ENCODE data around the gene ZNF853.
"Not testable (repeated sequence)": the region's sequence is repeated elsewhere in the genome, so short reads cannot be mapped to it uniquely, and the experiment has no call there.

The ZNF853 gene

GRCh38 chr7:6576024-6576866 is 39.2 kb upstream of the ZNF853 start:
- DNase-seq (ENCODE audit: extremely low spot score): no peak
- CTCF ChIA-PET: interaction anchor here (1.1 to 8.5 kb wide), 5 partner anchors 11 to 61 kb away, joined by 3 to 69 read pairs (median 6); partner anchors contain the start of gene INTS15
- POLR2A ChIA-PET: no interaction called here
- TF ChIP-seq CTCF (IDR thresholded peaks at IDR 0.05; ENCODE audit: control extremely low read depth, extremely low read depth, low read depth, missing control alignments): no peak

DNA sequence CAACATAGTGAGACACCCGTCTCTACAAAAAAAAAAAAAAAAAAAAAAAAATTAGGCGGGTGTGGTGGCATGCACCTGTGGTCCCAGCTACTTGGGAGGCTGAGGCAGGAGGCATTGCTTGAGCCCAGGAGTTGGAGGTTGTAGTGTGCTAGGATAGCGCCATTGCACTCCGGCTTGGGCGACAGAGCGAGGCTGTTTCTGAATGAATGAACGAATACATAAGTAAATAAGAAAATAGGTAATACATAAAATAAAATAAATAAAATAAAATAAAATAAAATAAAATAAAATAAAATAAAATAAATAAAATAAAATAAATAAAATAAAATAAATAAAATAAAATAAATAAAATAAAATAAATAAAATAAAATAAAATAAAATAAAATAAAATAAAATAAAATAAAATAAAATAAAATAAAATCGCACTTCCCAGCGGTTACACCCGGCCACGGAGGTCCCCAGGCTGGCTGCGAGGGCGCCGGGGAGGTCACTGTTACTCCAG is 38.5 kb upstream of the ZNF853 start:
- DNase-seq (ENCODE audit: extremely low spot score); POLR2A ChIA-PET: not testable (repeated sequence)
- CTCF ChIA-PET: interaction anchor here (0.9 to 8.5 kb wide), 4 partner anchors 14 to 63 kb away, joined by 3 to 69 read pairs (median 4); partner anchors contain the start of gene INTS15

- ChIA-PET CTCF (interaction anchor here (0.7 to 8.5 kb wide), 8 partner anchors 10 to 721 kb away, joined by 3 to 69 read pairs (median 3); partner anchors contain the start of gene INTS15), POLR2A (no interaction called here)
- TF ChIP-seq CTCF (IDR thresholded peaks at IDR 0.05; ENCODE audit: control extremely low read depth, extremely low read depth, low read depth, missing control alignments): peak; percentile 3
- peak; percentile 99 for DNase-seq (ENCODE audit: extremely low spot score)
Measured at GRCh38 chr7:6577369-6578113, 37.9 kb upstream of the ZNF853 start, which contains the start of gene ZDHHC4. Gene ZDHHC4, plus strand, starts transcription at chr7:6577454. Its CDS starts 3,108 bp downstream, at chr7:6580562.

- POLR2A ChIA-PET: no interaction called here
- CTCF ChIA-PET: interaction anchor here (0.7 to 8.5 kb wide), 7 partner anchors 11 to 722 kb away, joined by 3 to 69 read pairs (median 3); partner anchors contain the start of gene INTS15
- no peak for TF ChIP-seq CTCF (IDR thresholded peaks at IDR 0.05; ENCODE audit: control extremely low read depth, extremely low read depth, low read depth, missing control alignments)
- no peak for DNase-seq (ENCODE audit: extremely low spot score)
Measured at GRCh38 chr7:6578114-6579084, 37.0 kb upstream of the ZNF853 start.

GRCh38 chr7:6579446-6579845 is 36.0 kb upstream of the ZNF853 start:
- ChIA-PET CTCF (interaction anchor here (2.0 kb wide), 1 partner anchor 11 kb away, joined by 12 read pairs; the partner anchor contains the start of gene INTS15), POLR2A (no interaction called here)
- peak; percentile 24 for TF ChIP-seq CTCF (IDR thresholded peaks at IDR 0.05; ENCODE audit: control extremely low read depth, extremely low read depth, low read depth, missing control alignments)
- DNase-seq (ENCODE audit: extremely low spot score): no peak

DNA sequence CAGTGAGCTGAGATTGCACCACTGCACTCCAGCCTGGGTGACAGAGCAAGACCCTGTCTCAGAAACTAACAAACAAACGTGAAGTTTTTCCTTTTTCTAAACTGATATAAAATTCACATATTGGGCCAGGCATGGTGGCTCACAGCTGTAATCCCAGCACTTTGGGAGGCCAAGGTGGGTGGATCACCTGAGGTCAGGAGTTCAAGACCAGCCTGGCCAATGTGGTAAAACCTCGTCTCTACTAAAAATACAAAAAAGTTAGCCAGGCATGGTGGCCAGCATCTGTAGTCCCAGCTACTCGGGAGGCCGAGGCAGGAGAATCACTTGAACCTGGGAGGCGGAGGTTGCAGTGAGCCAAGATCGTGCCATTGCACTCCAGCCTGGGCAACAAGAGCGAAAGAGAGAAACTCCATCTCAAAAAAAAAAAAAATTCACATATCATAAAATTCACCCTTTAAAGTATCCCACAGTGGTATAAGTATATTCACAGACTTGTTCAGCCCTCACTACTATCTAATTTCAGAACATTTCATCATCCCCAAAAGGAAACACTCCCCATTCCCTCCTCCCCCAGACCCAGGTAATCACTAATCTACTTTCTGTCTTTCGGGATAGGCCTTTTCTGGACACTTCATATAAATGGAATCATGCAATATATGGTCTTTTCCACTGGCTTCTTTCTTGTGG is 29.5 kb upstream of the ZNF853 start:
- POLR2A ChIA-PET; DNase-seq (ENCODE audit: extremely low spot score); CTCF ChIA-PET: not testable (repeated sequence)

Data from GM10248 (cell line).